K562 (cell line): ENCODE measurements around the gene MAP1S. TPM values are rescaled to one million over a fixed set of nuclear protein-coding genes. Genes with fewer than 3 reads are reported as not detected.

ENCODE experiments used
- ATAC-seq: fragments of 200-7000 bp; cut with Tn5 transposase; 3 replicates; pipeline ENCODE4 v1.9.1; 2020; ENCODE audit warnings: moderate library complexity
- BruUV-seq: library from RNA; stranded (reverse); fragments of 400-500 nt; replicated peaks from 2 replicates; lab custom pipeline; 2021; lab: Mats Ljungman, UMichigan
- CTCF ChIA-PET: fragments of 300-600 bp; formaldehyde crosslinking; extraction: SDS; loops from one replicate; lab custom pipeline; 2021; ENCODE audit warnings: low intra/inter-chr PET ratio; lab: Yijun Ruan, JAX
- POLR2A ChIA-PET: fragments of 300-600, 350-650 bp; sonication (Branson Sonifier 250); formaldehyde crosslinking; extraction: SDS; loops from one replicate; lab custom pipeline; 2021; ENCODE audit warnings: antibody characterized with exemption, inconsistent platforms; lab: Yijun Ruan, JAX
- DNase-seq, 4 experiments: peaks; one replicate each; pipeline versions ENCODE4 v3.0.0 to v3.0.0-alpha.2; 2011 to 2018; ENCODE audit warnings: low spot score in 3 of 4, mixed read lengths in 3 of 4; ENCODE audit errors: extremely low read depth in 1 of 4
- FAIRE-seq: peaks from 2 replicates; lab custom pipeline; 2011; peaks lifted over from hg19 to GRCh38; lab: Jason Lieb, UNC
- H2AFZ ChIP-seq: 2 replicates; pipeline ENCODE4 v1.6.0; 2011; ENCODE audit warnings: low read depth, low read length, control low read depth, inconsistent platforms
- H3K27ac ChIP-seq: fragments of 200-600 bp; 3 replicates; pipeline ENCODE4 v1.8.0; 2011; ENCODE audit warnings: low read depth, mild to moderate bottlenecking, control low read depth, inconsistent platforms, low read length, moderate library complexity, mixed read lengths; ENCODE audit errors: extremely low read depth
- H3K27me3 ChIP-seq, 2 experiments: fragments of 300-600 bp in 1 of 2; 2 replicates in 1 of 2; 3 replicates in 1 of 2; pipeline versions ENCODE4 v1.6.0 to v1.8.0; 2011; ENCODE audit warnings: inconsistent platforms in 2 of 2, low read length in 2 of 2, mild to moderate bottlenecking in 1 of 2, mixed read lengths in 1 of 2, moderate library complexity in 1 of 2; ENCODE audit not compliant: control insufficient read depth in 2 of 2, insufficient read depth in 2 of 2
- H3K36me3 ChIP-seq: fragments of 300-600 bp; 3 replicates; pipeline ENCODE4 v1.8.0; 2011; ENCODE audit warnings: mild to moderate bottlenecking, low read length, inconsistent platforms; ENCODE audit not compliant: control insufficient read depth, insufficient read depth
- H3K4me1 ChIP-seq, 2 experiments: fragments of 200-600 bp in 1 of 2; replicated peaks in 1 of 2; 2 replicates in 1 of 2; 3 replicates in 1 of 2; pipeline versions ENCODE4 v1.5.1 to v1.8.0; 2011; ENCODE audit warnings: inconsistent platforms in 2 of 2, low read length in 2 of 2, mild to moderate bottlenecking in 1 of 2, mixed read lengths in 1 of 2, moderate library complexity in 1 of 2; ENCODE audit not compliant: control insufficient read depth in 2 of 2, insufficient read depth in 2 of 2
- H3K4me2 ChIP-seq: 2 replicates; pipeline ENCODE4 v1.6.1; 2011; ENCODE audit warnings: low read length, control low read depth, inconsistent platforms, mixed read lengths; ENCODE audit not compliant: insufficient read depth
- H3K4me3 ChIP-seq: fragments of 200-600 bp; sonication (generic), shearing (Covaris generic); 2 replicates; pipeline ENCODE4 v1.5.1; 2016; ENCODE audit warnings: control low read depth, inconsistent platforms
- H3K79me2 ChIP-seq: fragments of 200-600 bp; 3 replicates; pipeline ENCODE4 v1.8.0; 2011; ENCODE audit warnings: low read length, inconsistent platforms; ENCODE audit not compliant: control insufficient read depth, insufficient read depth
- H3K9ac ChIP-seq, 2 experiments: 2 replicates each; pipeline versions ENCODE4 v1.6.0 to v1.6.1; 2011; ENCODE audit warnings: low read depth in 2 of 2, low read length in 2 of 2, control low read depth in 1 of 2, inconsistent platforms in 1 of 2, mild to moderate bottlenecking in 1 of 2, mixed read lengths in 1 of 2; ENCODE audit not compliant: insufficient read depth in 1 of 2
- H3K9me1 ChIP-seq: one replicate; pipeline ENCODE4 v1.6.0; 2011; ENCODE audit warnings: inconsistent platforms, mild to moderate bottlenecking, low read length, moderate library complexity; ENCODE audit not compliant: control insufficient read depth, insufficient read depth
- H3K9me3 ChIP-seq: replicated peaks from 2 replicates; pipeline ENCODE4 v1.5.1; 2011; ENCODE audit warnings: low read depth, low read length, inconsistent platforms; ENCODE audit not compliant: control insufficient read depth, insufficient read depth
- H4K20me1 ChIP-seq: replicated peaks from 2 replicates; pipeline ENCODE4 v1.6.1; 2011; ENCODE audit warnings: low read length, inconsistent platforms, mixed read lengths; ENCODE audit not compliant: control insufficient read depth, insufficient read depth
- ADNP ChIP-seq: fragments of 200-800 bp; sonication (Bioruptor generic); IDR thresholded peaks from 2 replicates; pipeline ENCODE4 v1.6.1; 2016; ENCODE audit warnings: missing genetic modification characterization, missing compliant biosample characterization
- AFF4 ChIP-seq: sonication (generic); formaldehyde crosslinking; IDR thresholded peaks from 2 replicates; pipeline ENCODE4 v1.8.0; 2023; ENCODE audit warnings: mild to moderate bottlenecking, missing genetic modification reagents
- CREM ChIP-seq: IDR thresholded peaks from 2 replicates; pipeline ENCODE4 v1.6.1; 2014; ENCODE audit warnings: antibody characterized with exemption, low read depth
- FUS ChIP-seq: fragments of 200-400 bp; formaldehyde crosslinking; optimal IDR thresholded peaks from 2 replicates; pipeline ENCODE3; 2017; ENCODE audit warnings: low read depth, low read length
- NCOA2 ChIP-seq, 2 experiments: fragments of 450-650 bp; IDR thresholded peaks; 2 replicates each; pipeline ENCODE4 v1.6.1; 2018; ENCODE audit warnings: mild to moderate bottlenecking in 2 of 2, moderate library complexity in 1 of 2; ENCODE audit not compliant: partially characterized antibody in 2 of 2
- NFYB ChIP-seq: IDR thresholded peaks from 2 replicates; pipeline ENCODE4 v1.6.1; 2011; ENCODE audit warnings: mild to moderate bottlenecking, moderate library complexity; ENCODE audit not compliant: insufficient read length; ENCODE audit errors: extremely low read depth
- PATZ1 ChIP-seq: fragments of 250-450 bp; sonication (Bioruptor Pico); IDR thresholded peaks from 2 replicates; pipeline ENCODE4 v1.5.0; 2020; ENCODE audit warnings: mild to moderate bottlenecking, borderline replicate concordance
- SMARCA5 ChIP-seq: fragments of 450-650 bp; IDR thresholded peaks from 2 replicates; pipeline ENCODE4 v1.6.1; 2016
- TEAD2 ChIP-seq: fragments of 450-650 bp; IDR thresholded peaks from 2 replicates; pipeline ENCODE4 v1.6.1; 2016; ENCODE audit warnings: missing genetic modification characterization, control low read depth, missing compliant biosample characterization
- TFAM ChIP-seq: fragments of 250-450 bp; sonication (Bioruptor Pico); conservative IDR thresholded peaks from 2 replicates; pipeline ENCODE4 v1.5.0; 2021; ENCODE audit warnings: mild to moderate bottlenecking, moderate library complexity
- XRCC3 ChIP-seq: fragments of 450-650 bp; IDR thresholded peaks from 2 replicates; pipeline ENCODE4 v1.6.1; 2017; ENCODE audit warnings: mild to moderate bottlenecking, moderate library complexity
- ZBTB33 ChIP-seq: sonication (generic); formaldehyde crosslinking; IDR thresholded peaks from 2 replicates; pipeline ENCODE4 v1.8.1; 2023; ENCODE audit warnings: mild to moderate bottlenecking, missing genetic modification reagents
- ZNF644 ChIP-seq: fragments of 200-800 bp; sonication (Bioruptor generic); IDR thresholded peaks from 2 replicates; pipeline ENCODE4 v1.6.1; 2016; ENCODE audit warnings: low read depth, missing genetic modification characterization, missing compliant biosample characterization
- WGBS: fragments of 100-300 bp; shearing (Covaris generic); methylation state at CpG from one replicate; pipeline ENCODE4 v1.1.6; 2016; ENCODE audit warnings: low coverage, mixed read lengths; ENCODE audit not compliant: insufficient coverage; ENCODE audit errors: missing lambda C conversion rate; 5-methylcytosine and 5-hydroxymethylcytosine counted together
- in situ Hi-C: fragments of 300-500 bp; cut with MboI; formaldehyde crosslinking; loops from 4 replicates; pipeline ENCODE4 v1.15.0; 2018; ENCODE audit warnings: inconsistent platforms, mixed read lengths
- intact Hi-C: fragments of 100-400 bp; cut with micrococcal nuclease; formaldehyde crosslinking; loops from 2 replicates; pipeline ENCODE4 v1.14.2; 2022
- polyA plus RNA-seq, 8 experiments: library from polyadenylated mRNA; depleted of rRNA in 4 of 8; stranded (reverse) in 5 of 8; unstranded in 3 of 8; fragments of >200 nt; fragmentation: Nextera tagmentation in 2 of 8; fragmentation: Illumina TruSeq in 1 of 8; extraction: Ambion mirVana in 2 of 8; extraction: Trizol in 1 of 8; gene quantifications; 2 replicates each; pipeline versions ENCODE4 v1.2.1 to v1.2.3, GENCODE V29; 2011 to 2014; ENCODE audit warnings: inconsistent platforms in 1 of 8, missing spikeins in 1 of 8
- total RNA-seq, 7 experiments: library from RNA; depleted of rRNA in 6 of 7; stranded (reverse); fragments of >200 nt in 6 of 7; fragmentation: Illumina TruSeq in 2 of 7; extraction: Trizol in 2 of 7; gene quantifications; 2 replicates each; pipeline versions ENCODE4 v1.2.1 to v1.2.3, GENCODE V29; 2011 to 2021; ENCODE audit warnings: low replicate concordance in 1 of 7

The MAP1S gene
- total and polyA plus RNA-seq, 9 of the 15 experiments (the other 6 are each of a cell fraction or from before 2014, with no cell fraction given), result 2.0 to 81.0 (median 9.5) TPM

GRCh38 chr19:17747205-17748098 is 28.2 kb downstream of the MAP1S start:
- Histone ChIP-seq H2AFZ (peak overlapping the region; percentile 93), H3K36me3 (no peaks in the 10 kb centered on the region), H3K9me3 (no peaks in the 10 kb centered on the region), H3K79me2 (peaks cover 38% of the 10 kb centered on the region), H3K4me2 (peak overlapping the region; percentile 79), H4K20me1 (no peaks in the 10 kb centered on the region), H3K9ac (peak overlapping the region; percentile 11 to 86; a peak in 2 of 4 replicates), H3K27ac (peak overlapping the region; percentile 32; the same call in 2 of the 3 replicates), H3K9me1 (no peaks in the 10 kb centered on the region), H3K4me3 (peak overlapping the region; percentile 54), H3K27me3 (no peaks in the 10 kb centered on the region), H3K4me1 (peaks cover 28 to 52% of the 10 kb centered on the region in 2 experiments)
- FAIRE-seq, result peak; percentile 90
- ATAC-seq, result peak; percentile 93
- in situ Hi-C loops (no loop called here), intact Hi-C loops (no loop called here)
- no TSS peak for BruUV-seq
- DNase-seq, result peak; percentile 97 to 99 (median 98)
- WGBS, result 3% methylated on average over 50 of the region's 75 CpGs
- ChIA-PET POLR2A (interaction anchor here (1.4 to 4.6 kb wide), 2 partner anchors 8 to 18 kb away, joined by 3 to 29 read pairs; no protein-coding TSS in a partner anchor), CTCF (no interaction called here)
- peak; percentile 26; the same call in 1 of the 2 replicates for TF ChIP-seq CREM
- TF ChIP-seq ADNP, result peak; percentile 96
- no peak for TF ChIP-seq TEAD2 (tag)
- peak; percentile 88 for TF ChIP-seq NFYB
- no peak for TF ChIP-seq AFF4 (CRISPR knock-in tag)
- TF ChIP-seq ZBTB33, result 0 out of 2 replicates have a peak, but pooled peaks have one; percentile 21
- no peak for TF ChIP-seq FUS
- no peak for TF ChIP-seq NCOA2 (IDR thresholded peaks at IDR 0.05; ENCODE audit: partially characterized antibody in 2 of 2)
- TF ChIP-seq SMARCA5, result peak; percentile 99
- no peak for TF ChIP-seq TFAM (CRISPR knock-in tag)
- no peak for TF ChIP-seq PATZ1 (CRISPR knock-in tag)
- no peak for TF ChIP-seq ZNF644 (tag)
- TF ChIP-seq XRCC3, result no peak
